ENCODE data around the gene SPOCK1. TPM values are rescaled to one million over a fixed set of nuclear protein-coding genes. Genes with fewer than 3 reads are reported as not detected.

SPOCK1 gene
- total and polyA plus RNA-seq, 2 of the 13 experiments (the other 11 are each of a cell fraction or from before 2014, with no cell fraction given), result 0.18 to 0.29 TPM

DNA sequence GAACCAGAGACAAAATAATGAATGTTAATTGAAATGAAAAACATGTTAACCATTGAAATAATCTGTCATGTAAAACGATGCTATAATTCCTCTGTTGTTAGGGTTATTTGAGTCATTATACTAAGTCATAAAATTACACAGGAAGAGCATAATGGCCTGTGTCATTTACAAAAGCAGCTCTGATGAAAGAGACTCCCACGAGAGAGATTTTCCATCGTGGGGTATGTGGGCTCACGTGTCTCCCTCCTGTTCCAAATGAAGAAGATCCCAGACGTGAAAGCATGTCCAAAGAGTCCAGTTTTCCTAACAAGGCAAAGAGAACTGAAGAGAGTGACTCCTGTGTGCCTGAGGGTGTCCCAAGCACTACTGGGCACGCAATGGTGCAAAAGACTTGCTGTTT is 379.8 kb downstream of the SPOCK1 start:
- Histone ChIP-seq H3K4me1 (ENCODE audit: insufficient read depth, low read length) (no peaks in the 10 kb centered on the region), H3K27me3 (ENCODE audit: control insufficient read depth in 1 of 2, insufficient read depth in 2 of 2, low read length in 2 of 2) (peaks cover 0 to 2% of the 10 kb centered on the region in 2 experiments; a peak in 1 of 5 replicates), H2AFZ (ENCODE audit: low read length) (no peak overlapping the region), H4K20me1 (ENCODE audit: insufficient read depth, low read length) (no peaks in the 10 kb centered on the region), H3K9me3 (ENCODE audit: low read length) (no peaks in the 10 kb centered on the region), H3K9ac (ENCODE audit: insufficient read depth, low read depth, low read length) (no peak overlapping the region), H3K4me3 (replicated peaks in 1 of 3; ENCODE audit: insufficient read depth in 1 of 3, low read depth in 2 of 3, low read length in 3 of 3) (no peak overlapping the region), H3K4me2 (ENCODE audit: low read depth, low read length) (no peak overlapping the region), H3K79me2 (ENCODE audit: insufficient read depth, low read length) (no peaks in the 10 kb centered on the region), H3K36me3 (replicated peaks in 1 of 2; ENCODE audit: control insufficient read depth in 1 of 2, insufficient read depth in 2 of 2, low read length in 2 of 2) (no peaks in the 10 kb centered on the region), H3K27ac (ENCODE audit: extremely low read length, insufficient read depth, low read length) (no peak overlapping the region)
- ATAC-seq (no peak), DNase-seq (ENCODE audit: low spot score) (no peak), FAIRE-seq (no peak)
- intact Hi-C loops (cut with micrococcal nuclease; ENCODE audit: unreplicated experiment) (no loop called here), in situ Hi-C loops (cut with HindIII; ENCODE audit: extremely low pct_ligation_motif_present, low pct_unique_long_range_greater_than_20kb) (no loop called here)
- ChIA-PET POLR2A (no interaction called here), CTCF (ENCODE audit: low intra/inter-chr PET ratio, low total read pairs) (no interaction called here)
- no TSS peak for BruUV-seq (replicated peaks)
- WGBS (ENCODE audit: low lambda C conversion rate), result 1% methylated on average over 6 of the region's 6 CpGs
- TF ChIP-seq TCF7L2 (IDR thresholded peaks at IDR 0.05; ENCODE audit: low read depth, low read length), result no peak
- TF ChIP-seq NR2F2 (IDR thresholded peaks at IDR 0.05; ENCODE audit: borderline replicate concordance, low read depth), result no peak
- no peak for TF ChIP-seq FOSL2 (CRISPR knock-in tag; IDR thresholded peaks at IDR 0.05)
- TF ChIP-seq, protein P1, sequence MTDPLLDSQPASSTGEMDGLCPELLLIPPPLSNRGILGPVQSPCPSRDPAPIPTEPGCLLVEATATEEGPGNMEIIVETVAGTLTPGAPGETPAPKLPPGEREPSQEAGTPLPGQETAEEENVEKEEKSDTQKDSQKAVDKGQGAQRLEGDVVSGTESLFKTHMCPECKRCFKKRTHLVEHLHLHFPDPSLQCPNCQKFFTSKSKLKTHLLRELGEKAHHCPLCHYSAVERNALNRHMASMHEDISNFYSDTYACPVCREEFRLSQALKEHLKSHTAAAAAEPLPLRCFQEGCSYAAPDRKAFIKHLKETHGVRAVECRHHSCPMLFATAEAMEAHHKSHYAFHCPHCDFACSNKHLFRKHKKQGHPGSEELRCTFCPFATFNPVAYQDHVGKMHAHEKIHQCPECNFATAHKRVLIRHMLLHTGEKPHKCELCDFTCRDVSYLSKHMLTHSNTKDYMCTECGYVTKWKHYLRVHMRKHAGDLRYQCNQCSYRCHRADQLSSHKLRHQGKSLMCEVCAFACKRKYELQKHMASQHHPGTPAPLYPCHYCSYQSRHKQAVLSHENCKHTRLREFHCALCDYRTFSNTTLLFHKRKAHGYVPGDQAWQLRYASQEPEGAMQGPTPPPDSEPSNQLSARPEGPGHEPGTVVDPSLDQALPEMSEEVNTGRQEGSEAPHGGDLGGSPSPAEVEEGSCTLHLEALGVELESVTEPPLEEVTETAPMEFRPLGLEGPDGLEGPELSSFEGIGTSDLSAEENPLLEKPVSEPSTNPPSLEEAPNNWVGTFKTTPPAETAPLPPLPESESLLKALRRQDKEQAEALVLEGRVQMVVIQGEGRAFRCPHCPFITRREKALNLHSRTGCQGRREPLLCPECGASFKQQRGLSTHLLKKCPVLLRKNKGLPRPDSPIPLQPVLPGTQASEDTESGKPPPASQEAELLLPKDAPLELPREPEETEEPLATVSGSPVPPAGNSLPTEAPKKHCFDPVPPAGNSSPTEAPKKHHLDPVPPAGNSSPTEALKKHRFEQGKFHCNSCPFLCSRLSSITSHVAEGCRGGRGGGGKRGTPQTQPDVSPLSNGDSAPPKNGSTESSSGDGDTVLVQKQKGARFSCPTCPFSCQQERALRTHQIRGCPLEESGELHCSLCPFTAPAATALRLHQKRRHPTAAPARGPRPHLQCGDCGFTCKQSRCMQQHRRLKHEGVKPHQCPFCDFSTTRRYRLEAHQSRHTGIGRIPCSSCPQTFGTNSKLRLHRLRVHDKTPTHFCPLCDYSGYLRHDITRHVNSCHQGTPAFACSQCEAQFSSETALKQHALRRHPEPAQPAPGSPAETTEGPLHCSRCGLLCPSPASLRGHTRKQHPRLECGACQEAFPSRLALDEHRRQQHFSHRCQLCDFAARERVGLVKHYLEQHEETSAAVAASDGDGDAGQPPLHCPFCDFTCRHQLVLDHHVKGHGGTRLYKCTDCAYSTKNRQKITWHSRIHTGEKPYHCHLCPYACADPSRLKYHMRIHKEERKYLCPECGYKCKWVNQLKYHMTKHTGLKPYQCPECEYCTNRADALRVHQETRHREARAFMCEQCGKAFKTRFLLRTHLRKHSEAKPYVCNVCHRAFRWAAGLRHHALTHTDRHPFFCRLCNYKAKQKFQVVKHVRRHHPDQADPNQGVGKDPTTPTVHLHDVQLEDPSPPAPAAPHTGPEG (CRISPR knock-in tag; IDR thresholded peaks at IDR 0.05), result no peak
- TF ChIP-seq ARID3A (IDR thresholded peaks at IDR 0.05; ENCODE audit: low read depth, low read length), result no peak
- no peak for TF ChIP-seq FUBP1 (CRISPR knock-in tag; IDR thresholded peaks at IDR 0.05; ENCODE audit: borderline replicate concordance)
- no peak for TF ChIP-seq ZHX2 (IDR thresholded peaks at IDR 0.05; ENCODE audit: low read depth)
- no peak for TF ChIP-seq ZHX2 (CRISPR knock-in tag; IDR thresholded peaks at IDR 0.05; ENCODE audit: borderline replicate concordance)
- no peak for TF ChIP-seq SIX4 (CRISPR knock-in tag; IDR thresholded peaks at IDR 0.05)
